ENCODE data around the gene KIAA1755.

DNA sequence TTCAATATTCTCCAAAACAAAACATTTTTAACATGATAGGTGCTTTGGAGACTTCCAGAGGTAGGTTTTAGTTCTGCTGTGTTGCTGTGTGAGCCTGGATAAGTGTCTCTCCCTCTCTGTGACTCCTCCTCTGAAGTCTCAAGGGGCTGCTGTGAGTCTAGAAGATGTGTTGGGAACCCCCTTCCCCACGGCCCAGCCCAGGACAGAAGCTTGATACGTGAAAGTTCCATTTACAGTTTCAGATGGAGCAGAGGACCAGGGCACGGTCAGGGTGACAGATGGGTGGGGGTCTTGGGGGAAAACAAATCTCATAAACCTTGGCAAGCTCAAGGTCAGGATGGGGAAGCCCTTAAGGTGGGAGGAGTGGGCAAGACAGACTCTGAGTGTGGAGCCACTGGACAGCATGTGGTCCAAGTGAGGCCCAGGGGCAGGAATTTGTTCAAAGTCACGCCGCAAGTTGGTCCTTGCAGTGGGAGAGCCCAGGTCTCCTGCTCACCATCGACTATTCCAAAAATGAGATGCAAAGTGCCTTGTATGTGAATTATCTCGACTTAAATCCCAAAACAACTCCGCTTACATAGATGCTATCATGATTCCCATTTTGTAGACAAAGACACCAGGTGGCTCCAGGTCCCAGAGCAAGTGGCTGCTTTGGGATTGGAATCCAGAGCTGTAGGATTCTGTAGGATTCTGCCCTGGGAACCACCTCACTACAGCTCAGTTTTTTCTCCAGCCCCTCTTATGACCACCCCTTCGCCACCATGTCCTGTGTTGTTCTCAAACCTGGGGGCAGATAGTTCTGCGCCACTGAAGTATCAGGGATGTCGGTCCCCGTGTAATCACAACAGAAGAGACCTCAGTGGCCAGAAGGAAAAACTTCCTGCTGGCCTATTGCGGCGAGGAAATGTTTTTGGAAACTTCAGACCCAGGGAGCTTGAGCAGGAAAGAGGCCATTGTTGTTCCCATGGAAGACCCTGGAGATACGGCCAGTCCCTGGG lies 97.4 kb downstream of the KIAA1755 start:
- TF ChIP-seq, protein P1, sequence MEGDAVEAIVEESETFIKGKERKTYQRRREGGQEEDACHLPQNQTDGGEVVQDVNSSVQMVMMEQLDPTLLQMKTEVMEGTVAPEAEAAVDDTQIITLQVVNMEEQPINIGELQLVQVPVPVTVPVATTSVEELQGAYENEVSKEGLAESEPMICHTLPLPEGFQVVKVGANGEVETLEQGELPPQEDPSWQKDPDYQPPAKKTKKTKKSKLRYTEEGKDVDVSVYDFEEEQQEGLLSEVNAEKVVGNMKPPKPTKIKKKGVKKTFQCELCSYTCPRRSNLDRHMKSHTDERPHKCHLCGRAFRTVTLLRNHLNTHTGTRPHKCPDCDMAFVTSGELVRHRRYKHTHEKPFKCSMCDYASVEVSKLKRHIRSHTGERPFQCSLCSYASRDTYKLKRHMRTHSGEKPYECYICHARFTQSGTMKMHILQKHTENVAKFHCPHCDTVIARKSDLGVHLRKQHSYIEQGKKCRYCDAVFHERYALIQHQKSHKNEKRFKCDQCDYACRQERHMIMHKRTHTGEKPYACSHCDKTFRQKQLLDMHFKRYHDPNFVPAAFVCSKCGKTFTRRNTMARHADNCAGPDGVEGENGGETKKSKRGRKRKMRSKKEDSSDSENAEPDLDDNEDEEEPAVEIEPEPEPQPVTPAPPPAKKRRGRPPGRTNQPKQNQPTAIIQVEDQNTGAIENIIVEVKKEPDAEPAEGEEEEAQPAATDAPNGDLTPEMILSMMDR (IDR thresholded peaks at IDR 0.05) = no peak
- TF ChIP-seq POLR2A (IDR thresholded peaks at IDR 0.05) = no peak
